ENCODE data around the gene SFT2D1.

SFT2D1 gene

DNA sequence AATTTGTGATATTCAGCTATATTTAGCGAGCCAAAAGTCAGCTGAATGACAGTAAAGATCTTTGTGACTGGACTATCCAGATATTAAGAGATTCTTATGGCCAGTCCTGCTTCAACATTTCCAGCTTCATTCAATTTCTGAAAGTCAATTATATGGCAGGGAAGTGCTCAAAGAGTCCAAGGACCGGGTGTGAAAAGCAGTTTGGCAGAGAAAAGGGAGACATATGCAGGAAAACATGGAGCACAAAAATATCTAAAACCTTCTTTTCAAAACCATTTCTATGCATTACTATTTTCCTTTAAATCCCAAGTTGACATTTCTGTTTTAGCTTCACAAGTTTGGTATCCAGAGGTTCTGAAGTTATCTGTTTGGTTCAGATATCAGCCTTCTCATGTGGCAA is 35.4 kb upstream of the SFT2D1 start:
- DNase-seq (ENCODE audit: low read depth), result no peak
- no peak overlapping the region for H3K4me3 ChIP-seq (ENCODE audit: control insufficient read depth, low read depth, low read length)
- TF ChIP-seq, protein P1, sequence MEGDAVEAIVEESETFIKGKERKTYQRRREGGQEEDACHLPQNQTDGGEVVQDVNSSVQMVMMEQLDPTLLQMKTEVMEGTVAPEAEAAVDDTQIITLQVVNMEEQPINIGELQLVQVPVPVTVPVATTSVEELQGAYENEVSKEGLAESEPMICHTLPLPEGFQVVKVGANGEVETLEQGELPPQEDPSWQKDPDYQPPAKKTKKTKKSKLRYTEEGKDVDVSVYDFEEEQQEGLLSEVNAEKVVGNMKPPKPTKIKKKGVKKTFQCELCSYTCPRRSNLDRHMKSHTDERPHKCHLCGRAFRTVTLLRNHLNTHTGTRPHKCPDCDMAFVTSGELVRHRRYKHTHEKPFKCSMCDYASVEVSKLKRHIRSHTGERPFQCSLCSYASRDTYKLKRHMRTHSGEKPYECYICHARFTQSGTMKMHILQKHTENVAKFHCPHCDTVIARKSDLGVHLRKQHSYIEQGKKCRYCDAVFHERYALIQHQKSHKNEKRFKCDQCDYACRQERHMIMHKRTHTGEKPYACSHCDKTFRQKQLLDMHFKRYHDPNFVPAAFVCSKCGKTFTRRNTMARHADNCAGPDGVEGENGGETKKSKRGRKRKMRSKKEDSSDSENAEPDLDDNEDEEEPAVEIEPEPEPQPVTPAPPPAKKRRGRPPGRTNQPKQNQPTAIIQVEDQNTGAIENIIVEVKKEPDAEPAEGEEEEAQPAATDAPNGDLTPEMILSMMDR (conservative IDR thresholded peaks at IDR 0.05; ENCODE audit: control insufficient read depth, insufficient read depth, low read depth, low read length), result no peak

DNA sequence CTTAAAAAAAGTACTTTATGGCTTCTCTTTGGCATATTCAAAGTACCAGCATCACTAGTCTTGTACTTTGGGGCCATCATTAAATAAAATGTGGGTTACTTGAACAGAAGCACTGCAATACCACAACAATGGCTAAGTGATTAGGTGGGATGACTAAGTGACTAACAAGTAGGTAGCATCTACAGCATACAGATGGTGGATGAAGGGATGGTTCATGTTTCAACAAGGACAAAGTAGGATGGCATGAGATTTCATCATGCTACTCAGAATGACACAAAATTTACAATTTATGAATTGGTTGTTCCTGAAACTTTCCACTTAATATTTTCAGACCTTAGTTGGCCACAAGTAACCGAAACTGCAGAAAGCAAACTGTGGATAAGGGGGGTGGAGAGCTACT is 32.7 kb upstream of the SFT2D1 start:
- peak; percentile 10 for DNase-seq (ENCODE audit: low read depth)
- TF ChIP-seq, protein P1 (conservative IDR thresholded peaks at IDR 0.05; ENCODE audit: control insufficient read depth, insufficient read depth, low read depth, low read length), result no peak
- no peak overlapping the region for H3K4me3 ChIP-seq (ENCODE audit: control insufficient read depth, low read depth, low read length)

DNA sequence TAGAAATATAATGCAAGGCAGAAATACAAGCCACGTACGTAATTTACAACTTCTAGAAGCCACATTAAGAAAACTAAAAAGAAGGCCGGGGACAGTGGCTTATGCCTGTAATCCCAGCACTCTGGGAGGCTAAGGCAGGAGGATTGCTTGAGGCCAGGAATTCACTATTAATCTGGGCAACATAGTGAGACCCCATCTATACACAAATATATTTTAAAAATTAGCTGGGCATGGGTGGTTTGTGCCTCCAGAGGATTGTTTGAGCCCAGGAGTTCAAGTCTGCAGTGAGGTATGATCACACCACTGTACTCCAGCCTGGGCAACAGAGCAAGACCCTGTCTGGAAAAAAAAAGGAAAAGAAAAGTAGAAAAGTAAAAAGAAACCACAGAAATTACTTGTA is 28.1 kb upstream of the SFT2D1 start:
- no peak for DNase-seq (ENCODE audit: low read depth)
- TF ChIP-seq, protein P1 (conservative IDR thresholded peaks at IDR 0.05; ENCODE audit: control insufficient read depth, insufficient read depth, low read depth, low read length), result no peak

GRCh38 chr6:166369782-166370181 is 27.4 kb upstream of the SFT2D1 start:
- no peak overlapping the region for H3K4me3 ChIP-seq (ENCODE audit: control insufficient read depth, low read depth, low read length)
- TF ChIP-seq, protein P1 (conservative IDR thresholded peaks at IDR 0.05; ENCODE audit: control insufficient read depth, insufficient read depth, low read depth, low read length), result no peak

More for the DNA sequence above, 28.1 kb upstream of the SFT2D1 start:
- H3K4me3 ChIP-seq (ENCODE audit: control insufficient read depth, low read depth, low read length), result no peak overlapping the region

GRCh38 chr6:166366921-166367320 is 24.6 kb upstream of the SFT2D1 start:
- DNase-seq (ENCODE audit: low read depth), result no peak
- no peak overlapping the region for H3K4me3 ChIP-seq (ENCODE audit: control insufficient read depth, low read depth, low read length)
- TF ChIP-seq, protein P1 (conservative IDR thresholded peaks at IDR 0.05; ENCODE audit: control insufficient read depth, insufficient read depth, low read depth, low read length), result no peak

More at GRCh38 chr6:166369782-166370181, 27.4 kb upstream of the SFT2D1 start:
- DNase-seq (ENCODE audit: low read depth), result no peak

GRCh38 chr6:166365806-166366205 is 23.5 kb upstream of the SFT2D1 start:
- no peak overlapping the region for H3K4me3 ChIP-seq (ENCODE audit: control insufficient read depth, low read depth, low read length)
- TF ChIP-seq, protein P1 (conservative IDR thresholded peaks at IDR 0.05; ENCODE audit: control insufficient read depth, insufficient read depth, low read depth, low read length), result no peak
- no peak for DNase-seq (ENCODE audit: low read depth)

DNA sequence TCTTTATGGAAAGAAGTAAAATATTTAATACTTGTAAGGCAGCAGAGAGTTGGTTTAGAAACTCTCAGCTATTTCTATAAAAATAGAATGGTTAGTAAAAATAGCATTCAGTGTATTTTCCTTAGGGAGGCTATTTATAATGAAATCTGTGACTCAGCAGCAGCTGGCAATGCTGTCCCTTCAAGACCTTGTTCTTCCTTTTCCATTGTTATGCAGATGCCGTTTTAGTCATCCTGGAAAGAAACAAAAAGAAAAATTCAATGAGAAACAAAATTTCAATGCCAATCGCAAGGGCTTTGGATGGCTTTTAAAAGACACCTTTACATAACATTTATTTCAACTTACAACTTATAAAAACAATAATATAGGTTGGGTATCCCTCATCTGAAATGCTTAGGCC is 22.9 kb upstream of the SFT2D1 start:
- TF ChIP-seq, protein P1 (conservative IDR thresholded peaks at IDR 0.05; ENCODE audit: control insufficient read depth, insufficient read depth, low read depth, low read length), result no peak
- peak; percentile 53 for DNase-seq (ENCODE audit: low read depth)
- H3K4me3 ChIP-seq (ENCODE audit: control insufficient read depth, low read depth, low read length), result no peak overlapping the region
